CD4-positive, alpha-beta T cell treated with Interleukin-15 for 1 hour (primary cell): ENCODE data around the gene SCUBE2.
"Not testable (repeated sequence)": the region's sequence is repeated elsewhere in the genome, so short reads cannot be mapped to it uniquely, and the experiment has no call there.

ENCODE experiments used
- DNase-seq: peaks from one replicate; pipeline ENCODE4 v3.0.0-alpha.2; 2020

SCUBE2 gene

GRCh38 chr11:9039863-9040262 lies 51.5 kb downstream of the SCUBE2 start:
- no peak for DNase-seq

GRCh38 chr11:9039198-9039597 lies 52.2 kb downstream of the SCUBE2 start:
- peak; percentile 34 for DNase-seq

- DNase-seq, result no peak
These were observed 52.9 kb downstream of the SCUBE2 start for GRCh38 chr11:9038541-9038940.

- no peak for DNase-seq
These were observed 53.4 kb downstream of the SCUBE2 start for GRCh38 chr11:9037963-9038362.

GRCh38 chr11:9037046-9037780 lies 54.2 kb downstream of the SCUBE2 start:
- DNase-seq, result no peak

- no peak for DNase-seq
These were observed 60.8 kb downstream of the SCUBE2 start for GRCh38 chr11:9030601-9031000.

GRCh38 chr11:9029422-9029821 lies 62.0 kb downstream of the SCUBE2 start:
- DNase-seq, result no peak

- DNase-seq, result no peak
These were observed 62.8 kb downstream of the SCUBE2 start for GRCh38 chr11:9028581-9028980.

GRCh38 chr11:9025101-9025850 lies 66.1 kb downstream of the SCUBE2 start:
- no peak for DNase-seq

GRCh38 chr11:9022961-9023680 lies 68.3 kb downstream of the SCUBE2 start:
- DNase-seq, result no peak

GRCh38 chr11:9020916-9021315 lies 70.5 kb downstream of the SCUBE2 start:
- DNase-seq, result no peak

GRCh38 chr11:9019861-9020260 lies 71.5 kb downstream of the SCUBE2 start:
- no peak for DNase-seq

- DNase-seq, result peak; percentile 63
These were observed 73.6 kb downstream of the SCUBE2 start for GRCh38 chr11:9017773-9018172.

- no peak for DNase-seq
These were observed 74.3 kb downstream of the SCUBE2 start for GRCh38 chr11:9016916-9017642.

- peak; percentile 63 for DNase-seq
These were observed 75.7 kb downstream of the SCUBE2 start for GRCh38 chr11:9015677-9016076.

GRCh38 chr11:9014826-9015225 lies 76.6 kb downstream of the SCUBE2 start:
- no peak for DNase-seq

- no peak for DNase-seq
These were observed 78.0 kb downstream of the SCUBE2 start for GRCh38 chr11:9013373-9013772.

- not testable (repeated sequence) for DNase-seq
These were observed 81.9 kb downstream of the SCUBE2 start for GRCh38 chr11:9009538-9009937.

- DNase-seq, result no peak
These were observed 82.7 kb downstream of the SCUBE2 start for GRCh38 chr11:9008661-9009060.

- DNase-seq, result no peak
These were observed 83.3 kb downstream of the SCUBE2 start for GRCh38 chr11:9008011-9008550.

GRCh38 chr11:9005087-9005486 lies 86.3 kb downstream of the SCUBE2 start:
- no peak for DNase-seq

- no peak for DNase-seq
These were observed 87.0 kb downstream of the SCUBE2 start for GRCh38 chr11:9004183-9004926.
